HepG2 (cell line): ENCODE results near the gene CSMD2. TPM values are rescaled to one million over a fixed set of nuclear protein-coding genes. Genes with fewer than 3 reads are reported as not detected.

ENCODE experiments used
- ATAC-seq: fragments of 200-7000 bp; cut with Tn5 transposase; 3 replicates; pipeline ENCODE4 v1.9.1; 2020; ENCODE audit warnings: mild to moderate bottlenecking, moderate library complexity
- BruUV-seq: library from RNA; stranded (reverse); fragments of 400-500 nt; replicated peaks from 2 replicates; lab custom pipeline; 2021; lab: Mats Ljungman, UMichigan
- CTCF ChIA-PET: fragments of 300-600 bp; formaldehyde crosslinking; extraction: SDS; loops from one replicate; lab custom pipeline; 2021; ENCODE audit warnings: low total read pairs, inconsistent platforms, low intra/inter-chr PET ratio; lab: Yijun Ruan, JAX
- POLR2A ChIA-PET: fragments of 350-600 bp; sonication (Branson Sonifier 250); formaldehyde crosslinking; loops from one replicate; lab custom pipeline; 2020; ENCODE audit warnings: antibody characterized with exemption, inconsistent platforms; lab: Yijun Ruan, JAX
- DNase-seq: peaks from one replicate; pipeline ENCODE4 v3.0.0-alpha.2; 2015; ENCODE audit warnings: low spot score
- FAIRE-seq: peaks from 3 replicates; lab custom pipeline; 2011; peaks lifted over from hg19 to GRCh38; lab: Jason Lieb, UNC
- H2AFZ ChIP-seq: one replicate; pipeline ENCODE4 v1.6.1; 2011; ENCODE audit warnings: low read length, inconsistent platforms
- H3K27ac ChIP-seq: fragments of 300-600 bp; 3 replicates; pipeline ENCODE4 v1.8.0; 2011; ENCODE audit warnings: mixed run types, mild to moderate bottlenecking, mixed read lengths, low read length, inconsistent platforms; ENCODE audit not compliant: insufficient read depth; ENCODE audit errors: extremely low read length
- H3K27me3 ChIP-seq, 2 experiments: fragments of 200-600 bp in 1 of 2; 2 replicates in 1 of 2; 3 replicates in 1 of 2; pipeline versions ENCODE4 v1.6.0 to v1.8.0; 2011; ENCODE audit warnings: low read length in 2 of 2, mild to moderate bottlenecking in 2 of 2, moderate library complexity in 2 of 2, inconsistent platforms in 1 of 2; ENCODE audit not compliant: insufficient read depth in 2 of 2, control insufficient read depth in 1 of 2
- H3K36me3 ChIP-seq, 2 experiments: fragments of 200-600 bp in 1 of 2; replicated peaks in 1 of 2; 2 replicates in 1 of 2; 3 replicates in 1 of 2; pipeline versions ENCODE4 v1.5.1 to v1.8.0; 2011; ENCODE audit warnings: low read length in 2 of 2, inconsistent platforms in 1 of 2; ENCODE audit not compliant: insufficient read depth in 2 of 2, control insufficient read depth in 1 of 2
- H3K4me1 ChIP-seq: 2 replicates; pipeline ENCODE4 v1.5.1; 2012; ENCODE audit warnings: low read length, inconsistent platforms; ENCODE audit not compliant: insufficient read depth
- H3K4me2 ChIP-seq: 2 replicates; pipeline ENCODE4 v1.6.0; 2011; ENCODE audit warnings: low read depth, low read length, inconsistent platforms
- H3K4me3 ChIP-seq, 3 experiments: fragments of 200-600 bp in 1 of 3; sonication (generic), shearing (Covaris generic) in 1 of 3; replicated peaks in 1 of 3; 2 replicates each; pipeline ENCODE4 v1.5.1; 2011 to 2016; ENCODE audit warnings: low read length in 3 of 3, inconsistent platforms in 2 of 3, low read depth in 2 of 3, mild to moderate bottlenecking in 2 of 3, control low read depth in 1 of 3, mixed read lengths in 1 of 3; ENCODE audit not compliant: insufficient read depth in 1 of 3
- H3K79me2 ChIP-seq: one replicate; pipeline ENCODE4 v1.6.1; 2011; ENCODE audit warnings: low read length, inconsistent platforms; ENCODE audit not compliant: insufficient read depth
- H3K9ac ChIP-seq: 2 replicates; pipeline ENCODE4 v1.6.0; 2011; ENCODE audit warnings: mild to moderate bottlenecking, low read depth, low read length, inconsistent platforms; ENCODE audit not compliant: insufficient read depth
- H3K9me3 ChIP-seq: 2 replicates; pipeline ENCODE4 v1.5.1; 2012; ENCODE audit warnings: mild to moderate bottlenecking, low read length
- H4K20me1 ChIP-seq: 2 replicates; pipeline ENCODE4 v1.6.0; 2011; ENCODE audit warnings: inconsistent platforms, mild to moderate bottlenecking, low read length, moderate library complexity; ENCODE audit not compliant: insufficient read depth
- BHLHE40 ChIP-seq: IDR thresholded peaks from 2 replicates; pipeline ENCODE4 v1.6.1; 2011; ENCODE audit warnings: low read length, improper control_type of control experiment
- BORCS8-MEF2B ChIP-seq: sonication (generic); formaldehyde crosslinking; IDR thresholded peaks from 2 replicates; pipeline ENCODE4 v1.8.0; 2022; ENCODE audit warnings: mild to moderate bottlenecking, missing genetic modification reagents
- HOXA7 ChIP-seq: sonication (generic); formaldehyde crosslinking; IDR thresholded peaks from 2 replicates; pipeline ENCODE4 v1.8.1; 2022; ENCODE audit warnings: mild to moderate bottlenecking, missing genetic modification reagents, moderate library complexity
- NFKB2 ChIP-seq: sonication (generic); formaldehyde crosslinking; IDR thresholded peaks from 2 replicates; pipeline ENCODE4 v1.4.0; 2020; ENCODE audit warnings: missing genetic modification reagents, borderline replicate concordance
- NR3C1 ChIP-seq: sonication (generic); formaldehyde crosslinking; IDR thresholded peaks from 2 replicates; pipeline ENCODE4 v1.4.0; 2020; ENCODE audit warnings: missing genetic modification reagents
- POLR2AphosphoS5 ChIP-seq: IDR thresholded peaks from 2 replicates; pipeline ENCODE4 v1.6.1; 2012; ENCODE audit warnings: low read depth, low read length
- SRSF4 ChIP-seq: fragments of 200-400 bp; formaldehyde crosslinking; IDR thresholded peaks from one replicate; pipeline ENCODE4 v1.6.1; 2018; ENCODE audit warnings: mild to moderate bottlenecking, low read depth, low read length, moderate library complexity; ENCODE audit not compliant: poor library complexity, severe bottlenecking
- SRSF9 ChIP-seq: fragments of 200-400 bp; formaldehyde crosslinking; IDR thresholded peaks from 2 replicates; pipeline ENCODE4 v1.6.1; 2018; ENCODE audit warnings: borderline replicate concordance, mild to moderate bottlenecking, low read depth, low read length; ENCODE audit not compliant: insufficient read depth, poor library complexity, severe bottlenecking
- TP53 ChIP-seq: sonication (generic); formaldehyde crosslinking; conservative IDR thresholded peaks from 2 replicates; pipeline ENCODE4 v1.4.0; 2020; ENCODE audit warnings: missing genetic modification reagents
- ZFP36L1 ChIP-seq: sonication (generic); formaldehyde crosslinking; IDR thresholded peaks from 2 replicates; pipeline ENCODE4 v1.8.0; 2022; ENCODE audit warnings: mild to moderate bottlenecking, missing genetic modification reagents, moderate library complexity
- ZNF160 ChIP-seq: sonication (generic); formaldehyde crosslinking; IDR thresholded peaks from 2 replicates; pipeline ENCODE4 v1.8.0; 2022; ENCODE audit warnings: mild to moderate bottlenecking, inconsistent platforms, missing genetic modification reagents
- ZNF205 ChIP-seq: IDR thresholded peaks from 2 replicates; pipeline ENCODE4 v1.6.1; 2018; ENCODE audit warnings: missing biosample characterization, missing genetic modification reagents
- ZNF235 ChIP-seq: sonication (generic); formaldehyde crosslinking; IDR thresholded peaks from 2 replicates; pipeline ENCODE4 v1.8.1; 2023; ENCODE audit warnings: mild to moderate bottlenecking, missing genetic modification reagents, borderline replicate concordance
- ZNF326 ChIP-seq: sonication (generic); formaldehyde crosslinking; IDR thresholded peaks from 2 replicates; pipeline ENCODE4 v1.4.0; 2020; ENCODE audit warnings: missing genetic modification reagents, borderline replicate concordance
- ZNF660 ChIP-seq: sonication (generic); formaldehyde crosslinking; IDR thresholded peaks from 2 replicates; pipeline ENCODE4 v1.5.1; 2020; ENCODE audit warnings: mild to moderate bottlenecking, low read depth, missing genetic modification reagents, borderline replicate concordance
- ZNF746 ChIP-seq: sonication (generic); formaldehyde crosslinking; IDR thresholded peaks from 2 replicates; pipeline ENCODE4 v1.8.0; 2022; ENCODE audit warnings: mild to moderate bottlenecking, missing genetic modification reagents
- ZNF816 ChIP-seq: sonication (generic); formaldehyde crosslinking; IDR thresholded peaks from 2 replicates; pipeline ENCODE4 v1.8.0; 2022; ENCODE audit warnings: missing genetic modification reagents, mild to moderate bottlenecking, borderline replicate concordance
- ZNF883 ChIP-seq: sonication (generic); formaldehyde crosslinking; IDR thresholded peaks from 2 replicates; pipeline ENCODE4 v1.5.1; 2020; ENCODE audit warnings: mild to moderate bottlenecking, missing genetic modification reagents; ENCODE audit errors: not compliant biosample characterization
- WGBS: methylation state at CpG from one replicate; pipeline ENCODE4 v1.1.6; 2017; ENCODE audit warnings: low lambda C conversion rate; 5-methylcytosine and 5-hydroxymethylcytosine counted together
- in situ Hi-C: cut with HindIII; loops from 2 replicates; pipeline ENCODE4 v1.10.0; 2017; ENCODE audit warnings: low pct_unique_long_range_greater_than_20kb; ENCODE audit not compliant: extremely low pct_ligation_motif_present
- intact Hi-C: fragments of 100-400 bp; cut with micrococcal nuclease; formaldehyde crosslinking; loops from one replicate; pipeline ENCODE4 v1.10.0; 2022; ENCODE audit not compliant: unreplicated experiment
- polyA plus RNA-seq, 8 experiments: library from polyadenylated mRNA; depleted of rRNA in 3 of 8; stranded (reverse) in 7 of 8; unstranded in 1 of 8; fragments of >200 nt; fragmentation: Illumina TruSeq in 4 of 8; extraction: Trizol in 4 of 8; gene quantifications; 2 replicates each; pipeline versions ENCODE4 v1.2.1 to v1.2.3, GENCODE V29; 2011 to 2016; ENCODE audit warnings: low read depth in 4 of 8, missing spikeins in 1 of 8, mixed read lengths in 1 of 8; ENCODE audit not compliant: insufficient read depth in 1 of 8
- total RNA-seq, 5 experiments: library from RNA; depleted of rRNA; stranded (reverse); fragments of >200 nt; fragmentation: Illumina TruSeq; extraction: Trizol; gene quantifications; 2 replicates each; pipeline ENCODE4 v1.2.3, GENCODE V29; 2016; ENCODE audit warnings: low read depth in 1 of 5
- TF ChIP-seq, protein P1 (sequence below): sonication (generic); formaldehyde crosslinking; IDR thresholded peaks from 2 replicates; pipeline ENCODE4 v1.5.1; 2020; ENCODE audit warnings: missing genetic modification reagents, mild to moderate bottlenecking, borderline replicate concordance

Gene CSMD2
- total and polyA plus RNA-seq, 2 of the 13 experiments (the other 11 are each of a cell fraction or from before 2014, with no cell fraction given): not detected

- no peak overlapping the region for H3K27ac ChIP-seq
- no peaks in the 10 kb centered on the region for H4K20me1 ChIP-seq
- no peak overlapping the region for H3K9ac ChIP-seq
- TF ChIP-seq BHLHE40 (no peak), NR3C1 (no peak), ZNF746 (CRISPR knock-in tag) (no peak), POLR2AphosphoS5 (no peak)
- intact Hi-C loops: no loop called here
- no peaks in the 10 kb centered on the region for H3K27me3 ChIP-seq
- FAIRE-seq (no peak), ATAC-seq (no peak), DNase-seq (no peak)
- H3K36me3 ChIP-seq: no peaks in the 10 kb centered on the region
- POLR2A ChIA-PET: no interaction called here
- no peak overlapping the region for H3K4me2 ChIP-seq
- H3K4me3 ChIP-seq: no peak overlapping the region
- BruUV-seq: no TSS peak
- H3K4me1 ChIP-seq: no peaks in the 10 kb centered on the region
- H3K9me3 ChIP-seq: no peaks in the 10 kb centered on the region
- in situ Hi-C loops: no loop called here
- 4% methylated on average over 6 of the region's 6 CpGs for WGBS
- CTCF ChIA-PET: no interaction called here
- no peaks in the 10 kb centered on the region for H3K79me2 ChIP-seq
- no peak overlapping the region for H2AFZ ChIP-seq
These were observed 438.7 kb downstream of the CSMD2 start for GRCh38 chr1:33726274-33726804.

DNA sequence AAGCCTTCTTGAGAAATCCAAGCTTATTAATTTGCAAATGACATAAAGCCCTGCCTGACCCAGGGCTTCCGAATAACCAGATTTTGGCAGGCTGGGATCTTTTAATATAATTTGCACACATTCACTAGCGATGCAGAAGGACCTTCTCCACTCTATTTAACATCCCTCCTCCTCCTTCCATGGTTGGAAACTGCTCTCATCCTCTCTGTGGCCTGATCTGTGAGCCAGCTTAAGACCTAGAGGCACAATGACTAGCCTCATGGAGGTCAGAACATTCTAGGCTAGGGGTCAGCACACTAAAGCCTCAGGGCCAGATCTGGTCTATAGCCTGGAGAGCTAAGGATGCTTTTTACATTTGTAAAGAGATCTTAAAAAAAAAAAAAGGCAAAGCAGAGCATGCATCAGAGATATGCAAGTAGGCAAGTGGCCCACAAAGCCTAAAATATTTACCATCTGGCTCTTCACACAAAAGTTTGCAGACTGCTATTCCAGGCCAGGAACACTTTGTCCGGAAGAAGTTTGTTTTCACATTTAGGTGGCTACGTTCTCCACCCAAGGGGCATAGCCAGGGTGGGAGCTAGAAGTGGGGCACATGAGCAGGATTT is 439.4 kb downstream of the CSMD2 start:
- Histone ChIP-seq H3K4me1 (no peaks in the 10 kb centered on the region), H3K79me2 (no peaks in the 10 kb centered on the region), H3K4me2 (no peak overlapping the region), H3K36me3 (no peaks in the 10 kb centered on the region), H3K9ac (no peak overlapping the region), H2AFZ (no peak overlapping the region), H3K9me3 (no peaks in the 10 kb centered on the region), H3K27ac (no peak overlapping the region), H3K4me3 (no peak overlapping the region), H4K20me1 (no peaks in the 10 kb centered on the region), H3K27me3 (no peaks in the 10 kb centered on the region)
- no TSS peak for BruUV-seq
- POLR2A ChIA-PET: no interaction called here
- in situ Hi-C loops: no loop called here
- intact Hi-C loops: no loop called here
- FAIRE-seq (no peak), ATAC-seq (no peak), DNase-seq (no peak)
- CTCF ChIA-PET: no interaction called here
- WGBS: 28% methylated on average over 3 of the region's 4 CpGs
- TF ChIP-seq ZNF660 (no peak), TP53 (CRISPR knock-in tag) (no peak), HOXA7 (CRISPR knock-in tag) (no peak), ZNF326 (CRISPR knock-in tag) (no peak), ZNF235 (CRISPR knock-in tag) (no peak), SRSF4 (no peak), NFKB2 (CRISPR knock-in tag) (no peak), ZNF205 (CRISPR knock-in tag) (no peak), ZNF883 (CRISPR knock-in tag) (no peak), ZNF160 (no peak), ZNF816 (CRISPR knock-in tag) (no peak), SRSF9 (no peak), ZFP36L1 (CRISPR knock-in tag) (no peak), BORCS8-MEF2B (CRISPR knock-in tag) (no peak)
- TF ChIP-seq, protein P1, sequence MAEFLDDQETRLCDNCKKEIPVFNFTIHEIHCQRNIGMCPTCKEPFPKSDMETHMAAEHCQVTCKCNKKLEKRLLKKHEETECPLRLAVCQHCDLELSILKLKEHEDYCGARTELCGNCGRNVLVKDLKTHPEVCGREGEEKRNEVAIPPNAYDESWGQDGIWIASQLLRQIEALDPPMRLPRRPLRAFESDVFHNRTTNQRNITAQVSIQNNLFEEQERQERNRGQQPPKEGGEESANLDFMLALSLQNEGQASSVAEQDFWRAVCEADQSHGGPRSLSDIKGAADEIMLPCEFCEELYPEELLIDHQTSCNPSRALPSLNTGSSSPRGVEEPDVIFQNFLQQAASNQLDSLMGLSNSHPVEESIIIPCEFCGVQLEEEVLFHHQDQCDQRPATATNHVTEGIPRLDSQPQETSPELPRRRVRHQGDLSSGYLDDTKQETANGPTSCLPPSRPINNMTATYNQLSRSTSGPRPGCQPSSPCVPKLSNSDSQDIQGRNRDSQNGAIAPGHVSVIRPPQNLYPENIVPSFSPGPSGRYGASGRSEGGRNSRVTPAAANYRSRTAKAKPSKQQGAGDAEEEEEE (CRISPR knock-in tag): no peak
